ENCODE data around the gene RGL1.

DNA sequence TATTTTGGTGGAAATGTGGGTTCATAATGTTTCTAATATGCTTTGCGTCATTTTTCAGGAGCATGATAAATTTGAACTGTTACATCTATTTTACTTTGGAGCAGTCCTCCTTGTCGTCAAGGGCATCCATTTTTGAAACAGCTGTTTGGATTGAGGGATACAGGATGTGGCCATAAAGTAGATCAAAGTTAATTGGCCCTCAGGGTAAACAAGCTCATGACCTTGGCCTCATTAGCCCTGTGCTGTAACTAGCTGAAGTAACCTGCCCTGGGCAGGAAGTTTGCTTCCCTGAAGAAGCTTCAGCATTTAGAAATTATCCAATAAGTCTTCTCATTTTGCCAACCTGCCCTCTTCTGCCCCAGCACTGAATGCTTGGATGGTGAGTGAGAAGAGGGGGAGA, 24.8 kb upstream of the RGL1 start:
- no peak for TF ChIP-seq EZH2phosphoT487 (IDR thresholded peaks at IDR 0.05; ENCODE audit: low read length)
- no peak for TF ChIP-seq CTCF (IDR thresholded peaks at IDR 0.05; ENCODE audit: low read length)
- no peak for TF ChIP-seq EZH2 (optimal IDR thresholded peaks at IDR 0.05; ENCODE audit: low read depth, low read length)

Data from MM.1S (cell line).